Medulla oblongata (tissue), 1 donor: ENCODE measurements around the gene EPN2.

Experiments used
- DNase-seq: peaks from one replicate; pipeline ENCODE4 v3.0.0-alpha.2; 2015; ENCODE audit errors: extremely low spot score

EPN2 gene

DNA sequence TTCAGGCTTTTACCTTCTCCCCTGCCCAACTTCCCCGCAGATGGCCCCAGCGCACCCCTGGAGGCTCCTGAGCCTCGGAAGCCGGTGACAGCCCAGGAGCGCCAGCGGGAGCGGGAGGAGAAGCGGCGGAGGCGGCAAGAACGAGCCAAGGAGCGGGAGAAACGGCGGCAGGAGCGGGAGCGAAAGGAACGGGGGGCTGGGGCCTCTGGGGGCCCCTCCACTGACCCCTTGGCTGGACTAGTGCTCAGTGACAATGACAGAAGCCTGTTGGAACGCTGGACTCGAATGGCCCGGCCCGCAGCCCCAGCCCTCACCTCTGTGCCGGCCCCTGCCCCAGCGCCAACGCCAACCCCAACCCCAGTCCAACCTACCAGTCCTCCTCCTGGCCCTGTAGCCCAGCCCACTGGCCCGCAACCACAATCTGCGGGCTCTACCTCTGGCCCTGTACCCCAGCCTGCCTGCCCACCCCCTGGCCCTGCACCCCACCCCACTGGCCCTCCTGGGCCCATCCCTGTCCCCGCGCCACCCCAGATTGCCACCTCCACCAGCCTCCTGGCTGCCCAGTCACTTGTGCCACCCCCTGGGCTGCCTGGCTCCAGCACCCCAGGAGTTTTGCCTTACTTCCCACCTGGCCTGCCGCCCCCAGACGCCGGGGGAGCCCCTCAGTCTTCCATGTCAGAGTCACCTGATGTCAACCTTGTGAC, 144.7 kb downstream of the EPN2 start:
- DNase-seq: no peak

- DNase-seq: no peak
These were observed 145.6 kb downstream of the EPN2 start for GRCh38 chr17:19382531-19383444.

GRCh38 chr17:19383681-19384470, 146.7 kb downstream of the EPN2 start:
- no peak for DNase-seq

DNA sequence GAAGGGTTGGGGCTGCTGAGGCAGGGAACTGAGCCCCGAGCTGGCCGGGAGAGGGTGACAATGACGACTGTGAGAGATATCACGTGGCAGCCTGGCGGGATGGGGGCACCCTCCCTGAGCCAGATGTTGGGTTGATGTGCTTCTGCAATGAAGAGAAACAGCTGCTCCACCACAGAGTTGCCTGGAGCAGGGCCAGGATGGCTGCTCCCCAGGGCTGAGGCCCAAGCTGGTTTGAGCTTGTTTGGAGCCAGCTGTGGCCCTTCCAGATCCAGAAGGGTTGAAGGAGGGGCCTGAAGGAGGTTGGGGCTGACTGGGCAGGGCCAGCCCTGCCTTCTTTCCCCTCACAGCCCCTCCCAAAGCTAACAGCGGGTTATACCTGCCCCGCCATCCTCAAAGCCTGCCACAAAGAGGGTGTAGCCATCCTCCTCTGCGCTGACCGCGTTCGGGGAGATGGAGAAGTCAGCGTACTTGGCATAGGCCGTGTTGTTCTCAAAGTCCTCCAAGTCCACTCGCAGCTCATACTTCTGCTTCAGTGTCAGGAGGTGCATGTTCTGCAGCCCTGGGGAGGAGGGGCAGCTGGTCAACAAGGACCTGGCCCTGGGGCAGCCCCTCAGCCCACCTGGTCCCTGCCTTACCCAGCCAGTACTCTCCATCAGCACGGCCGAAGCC, 147.7 kb downstream of the EPN2 start:
- peak; percentile 89 for DNase-seq

DNA sequence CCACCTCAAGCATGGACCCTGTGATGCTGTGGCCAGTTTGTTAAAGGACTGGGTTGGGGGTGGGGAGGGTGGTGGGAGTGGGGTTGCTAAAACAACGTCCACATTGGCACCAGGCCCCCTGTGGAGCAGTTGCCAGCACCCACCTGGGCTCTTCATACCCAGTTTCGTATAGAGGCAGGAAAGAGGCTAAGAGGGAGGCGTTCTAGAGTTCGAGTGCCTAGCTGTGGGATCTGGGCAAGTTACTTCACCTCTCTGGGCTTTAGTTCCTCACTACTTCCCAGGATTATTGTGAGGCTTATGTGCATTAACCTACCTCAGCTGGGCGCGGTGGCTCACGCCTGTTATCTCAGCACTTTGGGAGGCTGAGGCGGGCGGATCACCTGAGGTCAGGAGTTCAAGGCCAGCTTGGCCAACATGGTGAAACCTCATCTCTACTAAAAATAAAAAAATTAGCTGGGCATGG, 148.4 kb downstream of the EPN2 start:
- no peak for DNase-seq
